Measurements from ENCODE around the gene SNX20.

The SNX20 gene

GRCh38 chr16:50697421-50697715 lies 16.3 kb upstream of the SNX20 start:
- ATAC-seq: no peak
- TF ChIP-seq, protein P1, sequence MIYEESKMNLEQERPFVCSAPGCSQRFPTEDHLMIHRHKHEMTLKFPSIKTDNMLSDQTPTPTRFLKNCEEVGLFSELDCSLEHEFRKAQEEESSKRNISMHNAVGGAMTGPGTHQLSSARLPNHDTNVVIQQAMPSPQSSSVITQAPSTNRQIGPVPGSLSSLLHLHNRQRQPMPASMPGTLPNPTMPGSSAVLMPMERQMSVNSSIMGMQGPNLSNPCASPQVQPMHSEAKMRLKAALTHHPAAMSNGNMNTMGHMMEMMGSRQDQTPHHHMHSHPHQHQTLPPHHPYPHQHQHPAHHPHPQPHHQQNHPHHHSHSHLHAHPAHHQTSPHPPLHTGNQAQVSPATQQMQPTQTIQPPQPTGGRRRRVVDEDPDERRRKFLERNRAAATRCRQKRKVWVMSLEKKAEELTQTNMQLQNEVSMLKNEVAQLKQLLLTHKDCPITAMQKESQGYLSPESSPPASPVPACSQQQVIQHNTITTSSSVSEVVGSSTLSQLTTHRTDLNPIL (CRISPR knock-in tag; IDR thresholded peaks at IDR 0.05; ENCODE audit: low read depth): no peak
- TF ChIP-seq CSDC2 (CRISPR knock-in tag; IDR thresholded peaks at IDR 0.05) (no peak), ESRRG (CRISPR knock-in tag; IDR thresholded peaks at IDR 0.05) (no peak), ZNF8 (CRISPR knock-in tag; IDR thresholded peaks at IDR 0.05) (no peak), ZNF70 (CRISPR knock-in tag; IDR thresholded peaks at IDR 0.05) (no peak), TCF4 (CRISPR knock-in tag; IDR thresholded peaks at IDR 0.05; ENCODE audit: borderline replicate concordance) (no peak), ZNF565 (CRISPR knock-in tag; conservative IDR thresholded peaks at IDR 0.05; ENCODE audit: low read depth) (no peak), ARNTL (CRISPR knock-in tag; IDR thresholded peaks at IDR 0.05; ENCODE audit: borderline replicate concordance, low read depth) (no peak), GLIS3 (CRISPR knock-in tag; IDR thresholded peaks at IDR 0.05) (no peak), ZFP30 (CRISPR knock-in tag; IDR thresholded peaks at IDR 0.05) (no peak), TOX (CRISPR knock-in tag; IDR thresholded peaks at IDR 0.05; ENCODE audit: borderline replicate concordance) (no peak), PATZ1 (CRISPR knock-in tag; IDR thresholded peaks at IDR 0.05; ENCODE audit: borderline replicate concordance) (no peak), ZC3H10 (CRISPR knock-in tag; IDR thresholded peaks at IDR 0.05) (no peak), PPARA (CRISPR knock-in tag; IDR thresholded peaks at IDR 0.05; ENCODE audit: borderline replicate concordance) (no peak), ZFP3 (CRISPR knock-in tag; IDR thresholded peaks at IDR 0.05) (no peak), BACH2 (CRISPR knock-in tag; IDR thresholded peaks at IDR 0.05; ENCODE audit: borderline replicate concordance) (no peak), OSR1 (CRISPR knock-in tag; IDR thresholded peaks at IDR 0.05) (no peak)
- TF ChIP-seq, protein P2, sequence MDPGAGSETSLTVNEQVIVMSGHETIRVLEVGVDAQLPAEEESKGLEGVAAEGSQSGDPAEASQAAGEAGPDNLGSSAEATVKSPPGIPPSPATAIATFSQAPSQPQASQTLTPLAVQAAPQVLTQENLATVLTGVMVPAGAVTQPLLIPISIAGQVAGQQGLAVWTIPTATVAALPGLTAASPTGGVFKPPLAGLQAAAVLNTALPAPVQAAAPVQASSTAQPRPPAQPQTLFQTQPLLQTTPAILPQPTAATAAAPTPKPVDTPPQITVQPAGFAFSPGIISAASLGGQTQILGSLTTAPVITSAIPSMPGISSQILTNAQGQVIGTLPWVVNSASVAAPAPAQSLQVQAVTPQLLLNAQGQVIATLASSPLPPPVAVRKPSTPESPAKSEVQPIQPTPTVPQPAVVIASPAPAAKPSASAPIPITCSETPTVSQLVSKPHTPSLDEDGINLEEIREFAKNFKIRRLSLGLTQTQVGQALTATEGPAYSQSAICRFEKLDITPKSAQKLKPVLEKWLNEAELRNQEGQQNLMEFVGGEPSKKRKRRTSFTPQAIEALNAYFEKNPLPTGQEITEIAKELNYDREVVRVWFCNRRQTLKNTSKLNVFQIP (CRISPR knock-in tag; IDR thresholded peaks at IDR 0.05; ENCODE audit: borderline replicate concordance, low read depth): no peak

GRCh38 chr16:50696575-50697420 lies 15.7 kb upstream of the SNX20 start:
- ATAC-seq: no peak
- no peak for TF ChIP-seq CSRNP3 (CRISPR knock-in tag; IDR thresholded peaks at IDR 0.05)

GRCh38 chr16:50696126-50696525 lies 15.0 kb upstream of the SNX20 start:
- TF ChIP-seq CSRNP3 (CRISPR knock-in tag; IDR thresholded peaks at IDR 0.05) (no peak), ESRRG (CRISPR knock-in tag; IDR thresholded peaks at IDR 0.05) (no peak), ZC3H10 (CRISPR knock-in tag; IDR thresholded peaks at IDR 0.05) (no peak), ZNF70 (CRISPR knock-in tag; IDR thresholded peaks at IDR 0.05) (no peak), ISL1 (CRISPR knock-in tag; IDR thresholded peaks at IDR 0.05) (no peak), ZFP3 (CRISPR knock-in tag; IDR thresholded peaks at IDR 0.05) (no peak), CSDC2 (CRISPR knock-in tag; IDR thresholded peaks at IDR 0.05) (no peak), ZFP30 (CRISPR knock-in tag; IDR thresholded peaks at IDR 0.05) (no peak), OSR1 (CRISPR knock-in tag; IDR thresholded peaks at IDR 0.05) (no peak)
- TF ChIP-seq, protein P2 (CRISPR knock-in tag; IDR thresholded peaks at IDR 0.05; ENCODE audit: borderline replicate concordance, low read depth): no peak
- no peak for ATAC-seq

Data from SK-N-SH treated with all-trans-retinoic acid at 6 μM for 48 hours (cell line).